Nephron progenitor cell (in vitro differentiated cells): Measurements from ENCODE around the gene KMO.

Experiments
- DNase-seq: peaks from one replicate; pipeline ENCODE4 v3.0.0; 2021
- H3K27ac Mint-ChIP-seq: 2 replicates; pipeline ENCODE4 v1.8.0; 2021; ENCODE audit warnings: mild to moderate bottlenecking, moderate library complexity, mixed read lengths
- H3K27me3 Mint-ChIP-seq: 2 replicates; pipeline ENCODE4 v1.8.0; 2021; ENCODE audit warnings: mild to moderate bottlenecking, low read depth, mixed read lengths; ENCODE audit not compliant: poor library complexity
- H3K36me3 Mint-ChIP-seq: 2 replicates; pipeline ENCODE4 v1.8.0; 2021; ENCODE audit warnings: low read depth, mixed read lengths
- H3K4me1 Mint-ChIP-seq: 2 replicates; pipeline ENCODE4 v1.8.0; 2021; ENCODE audit warnings: mixed read lengths
- H3K4me3 Mint-ChIP-seq: 2 replicates; pipeline ENCODE4 v1.8.0; 2021; ENCODE audit warnings: mild to moderate bottlenecking, moderate library complexity, mixed read lengths
- H3K9me3 Mint-ChIP-seq: 2 replicates; pipeline ENCODE4 v1.8.0; 2021; ENCODE audit warnings: mild to moderate bottlenecking, moderate library complexity, mixed read lengths
- TF ChIP-seq, protein P1 (sequence below): fragments of 200-600 bp; sonication (generic); IDR thresholded peaks from 2 replicates; pipeline ENCODE4 v1.5.0; 2021; ENCODE audit warnings: antibody characterized with exemption

Gene KMO

GRCh38 chr1:241542199-241542907 lies 10.2 kb downstream of the KMO start:
- no peak for DNase-seq
- H3K9me3 Mint-ChIP-seq = no peaks in the 10 kb centered on the region
- peaks cover 3% of the 10 kb centered on the region for H3K27me3 Mint-ChIP-seq
- no peak overlapping the region for H3K27ac Mint-ChIP-seq
- H3K4me3 Mint-ChIP-seq = no peak overlapping the region
- no peaks in the 10 kb centered on the region for H3K36me3 Mint-ChIP-seq
- TF ChIP-seq, protein P1, sequence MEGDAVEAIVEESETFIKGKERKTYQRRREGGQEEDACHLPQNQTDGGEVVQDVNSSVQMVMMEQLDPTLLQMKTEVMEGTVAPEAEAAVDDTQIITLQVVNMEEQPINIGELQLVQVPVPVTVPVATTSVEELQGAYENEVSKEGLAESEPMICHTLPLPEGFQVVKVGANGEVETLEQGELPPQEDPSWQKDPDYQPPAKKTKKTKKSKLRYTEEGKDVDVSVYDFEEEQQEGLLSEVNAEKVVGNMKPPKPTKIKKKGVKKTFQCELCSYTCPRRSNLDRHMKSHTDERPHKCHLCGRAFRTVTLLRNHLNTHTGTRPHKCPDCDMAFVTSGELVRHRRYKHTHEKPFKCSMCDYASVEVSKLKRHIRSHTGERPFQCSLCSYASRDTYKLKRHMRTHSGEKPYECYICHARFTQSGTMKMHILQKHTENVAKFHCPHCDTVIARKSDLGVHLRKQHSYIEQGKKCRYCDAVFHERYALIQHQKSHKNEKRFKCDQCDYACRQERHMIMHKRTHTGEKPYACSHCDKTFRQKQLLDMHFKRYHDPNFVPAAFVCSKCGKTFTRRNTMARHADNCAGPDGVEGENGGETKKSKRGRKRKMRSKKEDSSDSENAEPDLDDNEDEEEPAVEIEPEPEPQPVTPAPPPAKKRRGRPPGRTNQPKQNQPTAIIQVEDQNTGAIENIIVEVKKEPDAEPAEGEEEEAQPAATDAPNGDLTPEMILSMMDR = no peak
- no peaks in the 10 kb centered on the region for H3K4me1 Mint-ChIP-seq

DNA sequence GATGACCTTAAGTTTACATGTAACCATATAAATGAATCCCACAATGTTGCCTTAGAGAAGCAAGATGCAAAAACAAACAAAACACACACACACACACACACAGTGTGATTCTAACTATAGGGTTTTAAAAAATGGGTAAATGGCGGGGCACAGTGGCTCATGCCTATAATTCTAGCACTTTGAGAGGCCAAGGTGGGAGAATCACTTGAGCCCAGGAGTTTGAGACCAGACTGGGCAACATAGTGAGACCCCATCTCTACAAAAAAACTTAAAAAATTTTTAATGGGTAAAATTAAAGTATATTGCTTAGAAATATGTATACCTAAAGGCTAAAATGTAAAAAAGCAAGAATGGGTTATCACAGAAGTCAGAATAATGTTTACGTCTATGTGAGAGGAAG lies 15.8 kb downstream of the KMO start:
- H3K4me3 Mint-ChIP-seq = no peak overlapping the region
- TF ChIP-seq, protein P1 = no peak
- peaks cover 3% of the 10 kb centered on the region for H3K27me3 Mint-ChIP-seq
- H3K27ac Mint-ChIP-seq = no peak overlapping the region
- no peaks in the 10 kb centered on the region for H3K36me3 Mint-ChIP-seq
- H3K4me1 Mint-ChIP-seq = no peaks in the 10 kb centered on the region
- DNase-seq = no peak
- no peaks in the 10 kb centered on the region for H3K9me3 Mint-ChIP-seq

GRCh38 chr1:241550318-241550717 lies 18.1 kb downstream of the KMO start:
- Mint-ChIP-seq H3K27me3 (peaks cover 3% of the 10 kb centered on the region), H3K4me3 (no peak overlapping the region), H3K4me1 (no peaks in the 10 kb centered on the region), H3K27ac (no peak overlapping the region), H3K9me3 (no peaks in the 10 kb centered on the region), H3K36me3 (no peaks in the 10 kb centered on the region)
- no peak for DNase-seq
- TF ChIP-seq, protein P1 = no peak

DNA sequence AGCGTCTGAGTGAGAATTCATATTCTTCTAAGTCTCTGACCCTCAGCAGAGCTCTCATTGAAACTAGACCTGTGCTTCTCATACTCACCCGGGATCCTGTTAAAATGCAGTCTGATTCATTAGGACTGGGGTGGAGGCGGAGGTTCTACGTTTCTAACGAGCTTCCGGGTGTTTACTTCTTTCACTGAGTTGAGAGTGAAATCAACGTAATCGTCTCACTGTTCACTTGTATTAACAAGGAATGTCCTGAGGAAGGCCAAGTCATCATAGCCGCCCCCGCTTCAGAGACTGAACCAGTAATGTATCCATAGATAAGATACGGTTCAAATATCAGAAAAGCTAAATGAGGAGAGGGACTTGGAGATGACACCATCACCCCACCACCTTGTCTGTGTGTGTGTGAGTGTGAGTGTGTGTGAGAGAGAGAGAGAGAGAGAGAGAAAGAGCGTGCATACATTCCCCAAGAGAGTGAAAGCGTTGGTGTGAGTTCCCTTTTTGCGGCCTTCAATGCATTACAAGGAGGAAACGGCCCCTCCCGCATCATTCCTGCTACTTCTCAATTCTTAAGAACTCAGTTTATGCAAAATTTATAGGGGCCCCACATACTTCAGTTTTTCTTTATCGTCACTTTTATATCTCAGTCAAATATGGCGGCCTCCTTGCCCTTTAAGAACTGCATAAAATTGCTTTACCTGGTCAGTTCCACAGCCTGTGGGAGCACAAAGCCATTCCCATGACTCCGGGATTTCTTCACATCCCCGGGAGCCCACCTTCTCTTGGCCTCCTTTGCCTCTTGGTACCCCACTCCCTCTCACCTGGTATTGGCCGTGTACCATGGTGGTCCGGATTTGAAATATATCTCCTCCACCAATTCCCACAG lies 19.8 kb downstream of the KMO start:
- Mint-ChIP-seq H3K36me3 (no peaks in the 10 kb centered on the region), H3K9me3 (no peaks in the 10 kb centered on the region), H3K27ac (no peak overlapping the region), H3K4me3 (no peak overlapping the region), H3K4me1 (no peaks in the 10 kb centered on the region), H3K27me3 (no peaks in the 10 kb centered on the region)
- DNase-seq = no peak
- TF ChIP-seq, protein P1 = no peak

GRCh38 chr1:241553886-241554592 lies 21.9 kb downstream of the KMO start:
- DNase-seq = no peak
- H3K27ac Mint-ChIP-seq = no peak overlapping the region
- H3K4me3 Mint-ChIP-seq = no peak overlapping the region
- H3K4me1 Mint-ChIP-seq = no peaks in the 10 kb centered on the region
- no peaks in the 10 kb centered on the region for H3K36me3 Mint-ChIP-seq
- TF ChIP-seq, protein P1 = no peak
- H3K9me3 Mint-ChIP-seq = no peaks in the 10 kb centered on the region
- no peaks in the 10 kb centered on the region for H3K27me3 Mint-ChIP-seq
